Measurements from ENCODE around the gene OR2T33. TPM values are rescaled to one million over a fixed set of nuclear protein-coding genes. Genes with fewer than 3 reads are reported as not detected.

OR2T33 gene
- total and polyA plus RNA-seq, 2 experiments from 2014 or later: not detected

GRCh38 chr1:248243204-248243603 is 34.6 kb downstream of the OR2T33 start:
- H3F3A ChIP-seq (ENCODE audit: insufficient read depth): no peaks in the 10 kb centered on the region
- no peak overlapping the region for H3K9ac ChIP-seq
- 6 to 7% methylated on average over 14 of the region's 14 CpGs for WGBS, 2 experiments (ENCODE audit: low coverage in 1 of 2, low lambda C conversion rate in 2 of 2, missing lambda C conversion rate in 2 of 2)
- DNase-seq: peak; percentile 61
- in situ Hi-C loops (cut with MboI): no loop called here
- H3K27me3 ChIP-seq (replicated peaks; ENCODE audit: insufficient read depth): no peaks in the 10 kb centered on the region
- H3K27ac ChIP-seq: no peak overlapping the region
- H4K20me1 ChIP-seq (ENCODE audit: insufficient read depth): no peaks in the 10 kb centered on the region
- no peaks in the 10 kb centered on the region for H3K9me3 ChIP-seq (ENCODE audit: low read depth)
- H3K79me2 ChIP-seq (ENCODE audit: insufficient read depth): no peaks in the 10 kb centered on the region
- no peaks in the 10 kb centered on the region for H3K9me2 ChIP-seq (ENCODE audit: insufficient read depth)
- H2AFZ ChIP-seq: 0 out of 2 replicates have a peak overlapping the region, but pooled peaks have one; percentile 28
- H3K4me3 ChIP-seq: no peak overlapping the region
- no peaks in the 10 kb centered on the region for H3K36me3 ChIP-seq (ENCODE audit: low read depth)
- H3K4me2 ChIP-seq (ENCODE audit: unreplicated experiment): peak overlapping the region; percentile 40
- TF ChIP-seq EZH2 (IDR thresholded peaks at IDR 0.05; ENCODE audit: insufficient read depth, poor library complexity, severe bottlenecking) (no peak), EZH2phosphoT487 (IDR thresholded peaks at IDR 0.05; ENCODE audit: insufficient read depth, low read depth) (no peak)
- no peaks in the 10 kb centered on the region for H3K4me1 ChIP-seq (ENCODE audit: insufficient read depth)

- 52 to 53% methylated on average over 9 of the region's 9 CpGs for WGBS, 2 experiments (ENCODE audit: low coverage in 1 of 2, low lambda C conversion rate in 2 of 2, missing lambda C conversion rate in 2 of 2)
- H3K9ac ChIP-seq: no peak overlapping the region
These were observed 38.3 kb downstream of the OR2T33 start for GRCh38 chr1:248239478-248239877.

GRCh38 chr1:248231117-248231516 is 46.7 kb downstream of the OR2T33 start, which contains the start of gene OR2M4:
OR2M4 (plus strand) TSS chr1:248231417; CDS start chr1:248238929, 7,512 bp downstream.
- Histone ChIP-seq H3K79me2 (ENCODE audit: insufficient read depth) (no peaks in the 10 kb centered on the region), H3F3A (ENCODE audit: insufficient read depth) (no peaks in the 10 kb centered on the region), H3K27me3 (replicated peaks; ENCODE audit: insufficient read depth) (no peaks in the 10 kb centered on the region), H2AFZ (no peak within 1 kb of the TSS), H3K4me1 (ENCODE audit: insufficient read depth) (no peaks in the 10 kb centered on the region), H3K4me2 (ENCODE audit: unreplicated experiment) (no peak within 1 kb of the TSS), H3K4me3 (no peak within 1 kb of the TSS), H3K9me3 (ENCODE audit: low read depth) (no peaks in the 10 kb centered on the region), H4K20me1 (ENCODE audit: insufficient read depth) (no peaks in the 10 kb centered on the region), H3K27ac (no peak within 1 kb of the TSS), H3K9ac (no peak within 1 kb of the TSS), H3K9me2 (ENCODE audit: insufficient read depth) (no peaks in the 10 kb centered on the region), H3K36me3 (ENCODE audit: low read depth) (no peaks in the 10 kb centered on the region)
- TF ChIP-seq EZH2phosphoT487 (IDR thresholded peaks at IDR 0.05; ENCODE audit: insufficient read depth, low read depth): no peak
- no peak for TF ChIP-seq EZH2 (IDR thresholded peaks at IDR 0.05; ENCODE audit: insufficient read depth, poor library complexity, severe bottlenecking)
- WGBS, 2 experiments (ENCODE audit: low coverage in 1 of 2, low lambda C conversion rate in 2 of 2, missing lambda C conversion rate in 2 of 2): 8 to 12% methylated on average over 2 of the region's 2 CpGs
- in situ Hi-C loops (cut with MboI): no loop called here
- no peak for DNase-seq

More at GRCh38 chr1:248239478-248239877, 38.3 kb downstream of the OR2T33 start:
- H3K27me3 ChIP-seq (replicated peaks; ENCODE audit: insufficient read depth): no peaks in the 10 kb centered on the region
- H2AFZ ChIP-seq: no peak overlapping the region
- H3K36me3 ChIP-seq (ENCODE audit: low read depth): no peaks in the 10 kb centered on the region
- TF ChIP-seq EZH2 (IDR thresholded peaks at IDR 0.05; ENCODE audit: insufficient read depth, poor library complexity, severe bottlenecking): no peak
- no peak for TF ChIP-seq EZH2phosphoT487 (IDR thresholded peaks at IDR 0.05; ENCODE audit: insufficient read depth, low read depth)
- no peaks in the 10 kb centered on the region for H3F3A ChIP-seq (ENCODE audit: insufficient read depth)
- no peak overlapping the region for H3K4me2 ChIP-seq (ENCODE audit: unreplicated experiment)
- H3K27ac ChIP-seq: no peak overlapping the region
- H3K4me3 ChIP-seq: no peak overlapping the region
- H3K79me2 ChIP-seq (ENCODE audit: insufficient read depth): no peaks in the 10 kb centered on the region
- no peaks in the 10 kb centered on the region for H3K4me1 ChIP-seq (ENCODE audit: insufficient read depth)
- H3K9me3 ChIP-seq (ENCODE audit: low read depth): no peaks in the 10 kb centered on the region
- no peaks in the 10 kb centered on the region for H3K9me2 ChIP-seq (ENCODE audit: insufficient read depth)
- in situ Hi-C loops (cut with MboI): no loop called here
- no peak for DNase-seq
- H4K20me1 ChIP-seq (ENCODE audit: insufficient read depth): no peaks in the 10 kb centered on the region

- no peak for DNase-seq
- Histone ChIP-seq H3K36me3 (ENCODE audit: low read depth) (no peaks in the 10 kb centered on the region), H3K27ac (no peak overlapping the region), H2AFZ (no peak overlapping the region), H3K4me2 (ENCODE audit: unreplicated experiment) (no peak overlapping the region), H3K9me3 (ENCODE audit: low read depth) (no peaks in the 10 kb centered on the region), H3K27me3 (replicated peaks; ENCODE audit: insufficient read depth) (no peaks in the 10 kb centered on the region), H3K4me3 (no peak overlapping the region), H3K9ac (no peak overlapping the region), H3K79me2 (ENCODE audit: insufficient read depth) (no peaks in the 10 kb centered on the region), H3F3A (ENCODE audit: insufficient read depth) (no peaks in the 10 kb centered on the region), H3K4me1 (ENCODE audit: insufficient read depth) (no peaks in the 10 kb centered on the region), H3K9me2 (ENCODE audit: insufficient read depth) (no peaks in the 10 kb centered on the region), H4K20me1 (ENCODE audit: insufficient read depth) (no peaks in the 10 kb centered on the region)
- in situ Hi-C loops (cut with MboI): no loop called here
- no peak for TF ChIP-seq EZH2 (IDR thresholded peaks at IDR 0.05; ENCODE audit: insufficient read depth, poor library complexity, severe bottlenecking)
- no peak for TF ChIP-seq EZH2phosphoT487 (IDR thresholded peaks at IDR 0.05; ENCODE audit: insufficient read depth, low read depth)
- 20 to 23% methylated on average over 6 of the region's 6 CpGs for WGBS, 2 experiments (ENCODE audit: low coverage in 1 of 2, low lambda C conversion rate in 2 of 2, missing lambda C conversion rate in 2 of 2)
These were observed 48.3 kb downstream of the OR2T33 start for GRCh38 chr1:248229360-248229908.

Data from GM23248 (cell line).